Kidney (tissue), 14 donors: ENCODE measurements around the gene GPRC5A. TPM values are rescaled to one million over a fixed set of nuclear protein-coding genes. Genes with fewer than 3 reads are reported as not detected.

Experiments used
- DNase-seq, 5 donors: peaks; one replicate each; pipeline ENCODE4 v3.0.0-alpha.2; 2013 to 2020
- FAIRE-seq: peaks from 2 replicates; lab custom pipeline; 2012; peaks lifted over from hg19 to GRCh38; lab: Jason Lieb, UNC
- H3K27ac ChIP-seq, 2 donors: one replicate each; pipeline ENCODE4 v1.7.0; 2013; ENCODE audit warnings: low read depth in 2 of 2, low read length in 2 of 2, inconsistent platforms in 1 of 2
- H3K27me3 ChIP-seq: one replicate; pipeline ENCODE4 v1.7.1; 2013; ENCODE audit warnings: low read length, inconsistent platforms; ENCODE audit not compliant: control insufficient read depth, insufficient read depth
- H3K36me3 ChIP-seq, 3 donors: one replicate each; pipeline versions ENCODE4 v1.7.0 to v1.7.1; 2013; ENCODE audit warnings: low read length in 3 of 3, control low read depth in 1 of 3, inconsistent platforms in 1 of 3; ENCODE audit not compliant: insufficient read depth in 3 of 3, control insufficient read depth in 2 of 3
- H3K4me1 ChIP-seq, 3 donors: one replicate each; pipeline versions ENCODE4 v1.7.0 to v1.7.1; 2013; ENCODE audit warnings: low read length in 3 of 3, inconsistent platforms in 1 of 3, low read depth in 1 of 3; ENCODE audit not compliant: control insufficient read depth in 2 of 3, insufficient read depth in 2 of 3
- H3K4me3 ChIP-seq, 3 donors: one replicate each; pipeline versions ENCODE4 v1.7.0 to v1.8.1; 2013; ENCODE audit warnings: low read length in 3 of 3, control low read depth in 1 of 3, inconsistent platforms in 1 of 3
- H3K9ac ChIP-seq, 3 donors: one replicate each; pipeline versions ENCODE4 v1.7.0 to v1.7.1; 2013; ENCODE audit warnings: low read length in 3 of 3, control low read depth in 1 of 3, inconsistent platforms in 1 of 3
- H3K9me3 ChIP-seq, 3 donors: one replicate each; pipeline versions ENCODE4 v1.7.0 to v1.7.1; 2013; ENCODE audit warnings: low read length in 3 of 3, control low read depth in 1 of 3, inconsistent platforms in 1 of 3; ENCODE audit not compliant: control insufficient read depth in 2 of 3, insufficient read depth in 1 of 3
- intact Hi-C: fragments of 100-400 bp; cut with DNase I; formaldehyde crosslinking; loops from one replicate; pipeline ENCODE4 v1.11.1; 2022
- polyA plus RNA-seq: library from polyadenylated mRNA; stranded (reverse); fragments of 350-450 nt; fragmentation: Illumina TruSeq; extraction: RNeasy Lipid Tissue Mini Kit (QIAGEN cat#74804); gene quantifications from one replicate; pipeline ENCODE4 v1.2.3, GENCODE V29; 2014; ENCODE audit warnings: low read depth, low replicate concordance; ENCODE audit not compliant: insufficient read depth
- total RNA-seq: library from RNA; stranded (reverse); fragmentation: NEBNext Ultra II Directional; extraction: Animal tissue kit (Norgen Biotek cat#: 25700); gene quantifications from one replicate; pipeline ENCODE4 v1.2.1, GENCODE V29; 2021
- TF ChIP-seq, protein P1 (sequence below): IDR thresholded peaks from 3 replicates; pipeline ENCODE4 v1.5.1; 2012; ENCODE audit warnings: mild to moderate bottlenecking, moderate library complexity, borderline replicate concordance; ENCODE audit not compliant: insufficient read depth; ENCODE audit errors: extremely low read depth
- donor health status: control.
- donor health status: control.
- donor health status: control.
- donor health status: control.
- donor health status: control.
- donor health status: DM: yes; HTN: yes; CAD: no.
- donor health status: Normal renal cell carcinoma (clear cell type).

The GPRC5A gene
- total and polyA plus RNA-seq, 2 donors from 2014 or later: 6.3 to 60.6 TPM

DNA sequence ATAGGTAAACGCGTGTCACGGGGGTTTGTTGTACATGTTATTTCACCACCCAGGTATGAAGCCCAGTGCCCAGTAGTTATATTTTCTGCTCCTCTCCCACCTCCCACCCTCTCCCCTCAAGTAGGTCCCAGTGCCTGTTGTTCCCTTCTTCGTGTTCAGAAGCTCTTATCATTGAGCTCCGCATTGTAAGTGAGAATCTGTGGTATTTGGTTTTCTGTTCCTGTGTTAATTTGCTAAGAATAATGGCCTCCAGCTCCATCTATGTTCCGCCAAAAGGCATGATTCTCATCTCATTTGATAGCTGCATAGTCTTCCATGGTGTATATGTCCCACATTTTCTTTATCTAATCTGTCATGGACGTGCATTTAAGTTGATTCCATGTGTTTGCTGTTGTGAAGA, 67.5 kb downstream of the GPRC5A start:
- H3K27ac ChIP-seq: no peak overlapping the region
- TF ChIP-seq, protein P1, sequence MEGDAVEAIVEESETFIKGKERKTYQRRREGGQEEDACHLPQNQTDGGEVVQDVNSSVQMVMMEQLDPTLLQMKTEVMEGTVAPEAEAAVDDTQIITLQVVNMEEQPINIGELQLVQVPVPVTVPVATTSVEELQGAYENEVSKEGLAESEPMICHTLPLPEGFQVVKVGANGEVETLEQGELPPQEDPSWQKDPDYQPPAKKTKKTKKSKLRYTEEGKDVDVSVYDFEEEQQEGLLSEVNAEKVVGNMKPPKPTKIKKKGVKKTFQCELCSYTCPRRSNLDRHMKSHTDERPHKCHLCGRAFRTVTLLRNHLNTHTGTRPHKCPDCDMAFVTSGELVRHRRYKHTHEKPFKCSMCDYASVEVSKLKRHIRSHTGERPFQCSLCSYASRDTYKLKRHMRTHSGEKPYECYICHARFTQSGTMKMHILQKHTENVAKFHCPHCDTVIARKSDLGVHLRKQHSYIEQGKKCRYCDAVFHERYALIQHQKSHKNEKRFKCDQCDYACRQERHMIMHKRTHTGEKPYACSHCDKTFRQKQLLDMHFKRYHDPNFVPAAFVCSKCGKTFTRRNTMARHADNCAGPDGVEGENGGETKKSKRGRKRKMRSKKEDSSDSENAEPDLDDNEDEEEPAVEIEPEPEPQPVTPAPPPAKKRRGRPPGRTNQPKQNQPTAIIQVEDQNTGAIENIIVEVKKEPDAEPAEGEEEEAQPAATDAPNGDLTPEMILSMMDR: no peak
- no peaks in the 10 kb centered on the region for H3K9me3 ChIP-seq
- DNase-seq: no peak
- intact Hi-C loops: no loop called here
- FAIRE-seq: no peak
- H3K36me3 ChIP-seq: no peaks in the 10 kb centered on the region
- no peaks in the 10 kb centered on the region for H3K27me3 ChIP-seq
- H3K4me1 ChIP-seq: peaks cover 4 to 7% (median 5%) of the 10 kb centered on the region in 3 donors
- H3K9ac ChIP-seq: no peak overlapping the region
- H3K4me3 ChIP-seq: no peak overlapping the region

DNA sequence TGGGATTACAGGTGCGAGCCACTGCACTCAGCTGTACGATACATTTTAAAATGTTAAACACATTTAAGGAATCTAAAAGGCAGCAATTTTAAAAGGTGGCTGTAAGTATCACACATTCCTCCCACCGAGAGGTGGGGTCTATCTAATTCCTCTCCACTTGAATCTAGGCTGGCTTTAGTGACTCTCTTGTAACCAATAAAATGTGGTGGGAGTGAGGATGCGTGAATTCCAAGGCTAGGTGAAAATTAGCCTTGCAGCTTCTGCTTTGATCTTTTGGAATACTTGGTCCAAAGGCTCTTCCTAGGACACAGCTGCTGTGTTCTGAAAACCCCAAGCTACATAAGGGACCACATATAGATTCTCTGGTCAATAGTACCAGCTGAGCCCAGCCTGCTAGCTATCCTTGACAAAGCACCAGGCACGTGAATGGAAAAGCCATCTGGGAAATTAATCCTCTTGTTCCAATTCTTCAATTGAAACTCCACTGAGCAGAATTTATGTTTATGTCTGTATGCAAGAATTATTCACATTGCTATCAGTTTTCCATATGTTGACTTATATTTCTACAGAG, 69.4 kb downstream of the GPRC5A start:
- intact Hi-C loops: no loop called here
- TF ChIP-seq, protein P1: no peak
- DNase-seq: no peak
- FAIRE-seq: no peak
- no peak overlapping the region for H3K9ac ChIP-seq
- no peak overlapping the region for H3K4me3 ChIP-seq
- H3K36me3 ChIP-seq: no peaks in the 10 kb centered on the region
- no peaks in the 10 kb centered on the region for H3K9me3 ChIP-seq
- no peaks in the 10 kb centered on the region for H3K27me3 ChIP-seq
- H3K4me1 ChIP-seq: no peaks in the 10 kb centered on the region
- no peak overlapping the region for H3K27ac ChIP-seq

DNA sequence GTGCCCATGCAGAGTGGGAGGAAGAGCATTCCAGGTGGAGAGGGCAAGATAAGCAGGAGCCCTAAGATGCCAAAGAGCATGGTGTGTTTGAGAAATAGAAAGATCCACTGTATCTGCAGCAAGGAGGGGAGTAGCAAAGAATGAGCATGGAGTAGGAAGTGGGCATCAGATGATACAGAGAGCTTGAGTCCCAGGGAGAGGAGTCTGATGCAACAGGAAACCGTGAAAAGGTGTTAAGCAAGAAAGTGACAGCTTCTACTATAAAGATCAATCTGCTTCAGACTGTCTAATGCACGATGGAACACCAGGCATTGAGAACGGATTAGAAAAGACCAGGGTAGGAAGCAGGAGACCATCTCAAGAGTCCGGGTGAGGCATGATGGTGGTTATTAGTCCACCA, 72.9 kb downstream of the GPRC5A start:
- intact Hi-C loops: no loop called here
- DNase-seq: no peak

More for the DNA sequence above, 72.9 kb downstream of the GPRC5A start:
- TF ChIP-seq, protein P1: no peak
- H3K9ac ChIP-seq: no peak overlapping the region
- no peak overlapping the region for H3K27ac ChIP-seq
- H3K27me3 ChIP-seq: no peaks in the 10 kb centered on the region
- H3K4me1 ChIP-seq: no peaks in the 10 kb centered on the region
- H3K9me3 ChIP-seq: no peaks in the 10 kb centered on the region
- peaks cover 0 to 7% (median 0%) of the 10 kb centered on the region in 3 donors for H3K36me3 ChIP-seq
- no peak for FAIRE-seq
- H3K4me3 ChIP-seq: no peak overlapping the region
